Camera-type eye (tissue), 1 donor: Measurements from ENCODE around the gene PKIB. TPM values are rescaled to one million over a fixed set of nuclear protein-coding genes. Genes with fewer than 3 reads are reported as not detected.

Experiments
- total RNA-seq: library from RNA; depleted of rRNA; stranded (reverse); fragments of >200 nt; gene quantifications from one replicate; pipeline ENCODE4 v1.2.3, GENCODE V29; 2014

Gene PKIB
- 19.4 TPM for total RNA-seq

GRCh38 chr6:122609881-122610689 lies at the start of gene PKIB:
PKIB (plus strand) TSS chr6:122610405; CDS start chr6:122717795, 107,390 bp downstream.

Other genes with a start within 250 kb of the PKIB start
- gene HSF2, start 210.8 kb upstream of the PKIB start, total RNA-seq: 58.1 TPM
- 369 TPM for gene SERINC1, start 138.6 kb upstream of the PKIB start, total RNA-seq
- 213 TPM for gene FABP7, start 169.3 kb downstream of the PKIB start, total RNA-seq
- gene SMPDL3A, start 178.9 kb downstream of the PKIB start, total RNA-seq: 22.2 TPM